GM21526 (cell line): Measurements from ENCODE around the gene HCFC1R1.
"Not testable (repeated sequence)": the region's sequence is repeated elsewhere in the genome, so short reads cannot be mapped to it uniquely, and the experiment has no call there.

Experiments used
- ATAC-seq: cut with Tn5 transposase; IDR thresholded peaks from one replicate; pipeline ENCODE4 v1.9.1; 2021; ENCODE audit warnings: moderate library complexity; ENCODE audit not compliant: unreplicated experiment, low FRiP score

HCFC1R1 gene

GRCh38 chr16:3023669-3024478 is at the start of gene HCFC1R1, which contains the start of gene THOC6:
Gene HCFC1R1 (minus strand): TSS chr16:3023942. CDS start chr16:3023941, 1 bp downstream.
Gene THOC6 (plus strand): TSS chr16:3024035. CDS start chr16:3024327, 292 bp downstream.
- peak; percentile 59 for ATAC-seq

GRCh38 chr16:3073448-3073847 is 49.7 kb upstream of the HCFC1R1 start:
- no peak for ATAC-seq

GRCh38 chr16:3072576-3073263 is 49.0 kb upstream of the HCFC1R1 start:
- not testable (repeated sequence) for ATAC-seq

- ATAC-seq = not testable (repeated sequence)
Measured at GRCh38 chr16:3072148-3072547, 48.4 kb upstream of the HCFC1R1 start.

- no peak for ATAC-seq
Measured at GRCh38 chr16:3071655-3072054, 47.9 kb upstream of the HCFC1R1 start.

GRCh38 chr16:3070608-3071111 is 46.9 kb upstream of the HCFC1R1 start:
- ATAC-seq = no peak

GRCh38 chr16:3069146-3069545 is 45.4 kb upstream of the HCFC1R1 start:
- not testable (repeated sequence) for ATAC-seq

GRCh38 chr16:3068487-3068886 is 44.7 kb upstream of the HCFC1R1 start:
- no peak for ATAC-seq

- no peak for ATAC-seq
Measured at GRCh38 chr16:3066440-3066748, 42.7 kb upstream of the HCFC1R1 start.

GRCh38 chr16:3065742-3066439 is 42.1 kb upstream of the HCFC1R1 start:
- ATAC-seq = no peak

GRCh38 chr16:3065069-3065741 is 41.5 kb upstream of the HCFC1R1 start, which contains the start of gene IL32:
Gene IL32 (plus strand): TSS chr16:3065640. CDS start chr16:3065812, 172 bp downstream.
- no peak for ATAC-seq

- ATAC-seq = no peak
Measured at GRCh38 chr16:3063625-3064386, 40.1 kb upstream of the HCFC1R1 start.

GRCh38 chr16:3062553-3062952 is 38.8 kb upstream of the HCFC1R1 start:
- ATAC-seq = no peak

GRCh38 chr16:3060339-3061127 is 36.8 kb upstream of the HCFC1R1 start:
- ATAC-seq = no peak

- ATAC-seq = no peak
Measured at GRCh38 chr16:3059723-3060242, 36.0 kb upstream of the HCFC1R1 start.

GRCh38 chr16:3059041-3059722 is 35.4 kb upstream of the HCFC1R1 start:
- peak; percentile 76 for ATAC-seq

- ATAC-seq = no peak
Measured at GRCh38 chr16:3058139-3059030, 34.6 kb upstream of the HCFC1R1 start.
